Measurements from ENCODE around the gene PTOV1. TPM values are rescaled to one million over a fixed set of nuclear protein-coding genes. Genes with fewer than 3 reads are reported as not detected.

Gene PTOV1
- total RNA-seq, 2 donors from 2014 or later = 64.6 to 81.0 TPM

- no peak for DNase-seq (ENCODE audit: low spot score)
- Histone ChIP-seq H3K27me3 (no peaks in the 10 kb centered on the region), H3K4me1 (peaks cover 0 to 26% of the 10 kb centered on the region in 2 donors), H3K9me3 (no peaks in the 10 kb centered on the region), H3K4me3 (no peak overlapping the region), H3K36me3 (peaks cover 45% of the 10 kb centered on the region), H3K27ac (no peak overlapping the region)
- no peak for TF ChIP-seq CTCF (IDR thresholded peaks at IDR 0.05)
These were observed 44.9 kb upstream of the PTOV1 start for GRCh38 chr19:49805822-49806619.

- TF ChIP-seq CTCF (IDR thresholded peaks at IDR 0.05) = no peak
- no peak for DNase-seq (ENCODE audit: low spot score)
These were observed 44.4 kb upstream of the PTOV1 start for GRCh38 chr19:49806620-49806959.

GRCh38 chr19:49807058-49807903 lies 43.7 kb upstream of the PTOV1 start:
- no peaks in the 10 kb centered on the region for H3K9me3 ChIP-seq
- TF ChIP-seq CTCF (IDR thresholded peaks at IDR 0.05) = no peak
- H3K36me3 ChIP-seq = peaks cover 38% of the 10 kb centered on the region
- H3K27ac ChIP-seq = no peak overlapping the region
- H3K4me3 ChIP-seq = no peak overlapping the region
- DNase-seq (ENCODE audit: low spot score) = no peak
- peaks cover 0 to 22% of the 10 kb centered on the region in 2 donors for H3K4me1 ChIP-seq
- no peaks in the 10 kb centered on the region for H3K27me3 ChIP-seq

More at GRCh38 chr19:49806620-49806959, 44.4 kb upstream of the PTOV1 start:
- no peak overlapping the region for H3K27ac ChIP-seq
- no peaks in the 10 kb centered on the region for H3K27me3 ChIP-seq
- no peak overlapping the region for H3K4me3 ChIP-seq
- peaks cover 0 to 26% of the 10 kb centered on the region in 2 donors for H3K4me1 ChIP-seq
- no peaks in the 10 kb centered on the region for H3K9me3 ChIP-seq
- H3K36me3 ChIP-seq = peaks cover 40% of the 10 kb centered on the region

GRCh38 chr19:49807904-49808675 lies 42.9 kb upstream of the PTOV1 start:
- Histone ChIP-seq H3K36me3 (peaks cover 34% of the 10 kb centered on the region), H3K4me1 (peaks cover 0 to 24% of the 10 kb centered on the region in 2 donors), H3K27ac (peak overlapping the region; percentile 83 to 93), H3K27me3 (no peaks in the 10 kb centered on the region), H3K4me3 (peak overlapping the region in 1 of 2 donors; percentile 62), H3K9me3 (no peaks in the 10 kb centered on the region)
- no peak for DNase-seq (ENCODE audit: low spot score)
- TF ChIP-seq CTCF (IDR thresholded peaks at IDR 0.05) = no peak

- H3K27me3 ChIP-seq = no peaks in the 10 kb centered on the region
- H3K36me3 ChIP-seq = peaks cover 28% of the 10 kb centered on the region
- DNase-seq (ENCODE audit: low spot score) = peak; percentile 95
- H3K27ac ChIP-seq = peak overlapping the region; percentile 83 to 93
- H3K4me3 ChIP-seq = peak overlapping the region; percentile 62 to 75
- no peak for TF ChIP-seq CTCF (IDR thresholded peaks at IDR 0.05)
- H3K9me3 ChIP-seq = no peaks in the 10 kb centered on the region
- peaks cover 0 to 25% of the 10 kb centered on the region in 2 donors for H3K4me1 ChIP-seq
These were observed 42.2 kb upstream of the PTOV1 start for GRCh38 chr19:49808711-49809159.
